Sigmoid colon (tissue), 4 donors: ENCODE measurements around the gene FAM168A.

Experiments used
- EP300 ChIP-seq, 4 donors: sonication (generic); formaldehyde crosslinking; IDR thresholded peaks; one replicate each; pipeline ENCODE4 v1.6.1; 2017; ENCODE audit warnings: antibody characterized with exemption in 4 of 4
- POLR2A ChIP-seq, 2 donors: fragments of 450-650 bp; IDR thresholded peaks; one replicate each; pipeline ENCODE4 v1.6.1; 2016; ENCODE audit warnings: antibody characterized with exemption in 2 of 2, mild to moderate bottlenecking in 2 of 2, moderate library complexity in 2 of 2
- POLR2AphosphoS5 ChIP-seq, 4 donors: sonication (generic); formaldehyde crosslinking; IDR thresholded peaks; one replicate each; pipeline ENCODE4 v1.6.1; 2017; ENCODE audit warnings: antibody characterized with exemption in 4 of 4

GRCh38 chr11:73516080-73516479 lies 81.8 kb downstream of the FAM168A start:
- TF ChIP-seq POLR2A (IDR thresholded peaks at IDR 0.05) (no peak), POLR2AphosphoS5 (IDR thresholded peaks at IDR 0.05) (no peak), EP300 (IDR thresholded peaks at IDR 0.05) (no peak)
